ENCODE results near the gene CDKL4. TPM values are rescaled to one million over a fixed set of nuclear protein-coding genes. Genes with fewer than 3 reads are reported as not detected.

Gene CDKL4
- total and polyA plus RNA-seq, 2 of the 13 experiments (the other 11 are each of a cell fraction or from before 2014, with no cell fraction given): 0.29 to 0.50 TPM

DNA sequence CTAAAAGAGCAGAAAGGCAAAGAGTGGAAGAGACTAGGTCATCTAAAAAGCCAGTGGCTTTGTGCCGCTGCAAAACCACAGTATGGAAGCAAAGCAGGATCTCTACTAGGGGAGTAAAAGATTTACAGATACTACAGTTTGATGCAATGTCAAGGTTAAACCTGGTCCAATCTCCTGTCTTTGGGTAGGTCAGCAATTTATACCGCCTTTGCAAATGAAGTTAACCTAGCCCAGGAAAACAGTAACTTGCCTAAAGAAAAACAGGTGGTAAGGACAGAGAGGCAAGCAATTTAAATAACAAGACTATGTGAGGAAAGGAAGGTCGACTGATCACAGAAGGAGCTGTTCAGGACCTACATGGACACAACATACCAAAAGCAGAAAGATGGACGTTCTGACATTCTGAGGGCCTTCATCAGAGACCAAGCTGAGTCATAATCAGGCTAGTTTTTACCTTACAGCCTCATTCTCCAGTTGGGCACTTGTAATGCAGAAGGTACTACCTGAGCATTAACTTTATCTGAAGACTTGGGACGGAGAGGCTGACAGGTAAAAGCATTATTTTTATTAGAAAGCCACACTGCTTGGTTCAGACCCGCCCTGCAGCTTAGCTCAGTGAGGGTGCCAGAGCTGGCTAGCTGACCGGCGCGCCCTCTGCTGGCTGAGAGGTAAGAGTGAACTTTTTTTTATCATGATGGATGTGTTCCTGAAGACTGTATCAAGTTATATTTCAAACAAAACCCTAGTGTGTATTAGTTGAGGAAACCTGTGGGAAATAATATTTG, 15.9 kb downstream of the CDKL4 start (continued):
- TF ChIP-seq BORCS8-MEF2B (CRISPR knock-in tag; IDR thresholded peaks at IDR 0.05) (peak; percentile 40; the same call in 1 of the 2 replicates), ZNF260 (CRISPR knock-in tag; IDR thresholded peaks at IDR 0.05; ENCODE audit: borderline replicate concordance, low read depth) (no peak), CHCHD3 (CRISPR knock-in tag; IDR thresholded peaks at IDR 0.05) (no peak), ZNF672 (CRISPR knock-in tag; IDR thresholded peaks at IDR 0.05) (no peak), CBFB (CRISPR knock-in tag; IDR thresholded peaks at IDR 0.05) (no peak), ZNF761 (CRISPR knock-in tag; conservative IDR thresholded peaks at IDR 0.05) (no peak), KLF13 (CRISPR knock-in tag; IDR thresholded peaks at IDR 0.05) (no peak), RBFOX2 (IDR thresholded peaks at IDR 0.05; ENCODE audit: low read depth, low read length) (no peak), SPEN (CRISPR knock-in tag; IDR thresholded peaks at IDR 0.05; ENCODE audit: low read depth) (no peak), KDM1A (CRISPR knock-in tag; IDR thresholded peaks at IDR 0.05) (0 out of 2 replicates have a peak, but pooled peaks have one; percentile 8), MED1 (CRISPR knock-in tag; IDR thresholded peaks at IDR 0.05) (no peak), ZNF235 (CRISPR knock-in tag; IDR thresholded peaks at IDR 0.05; ENCODE audit: borderline replicate concordance) (no peak), TMF1 (CRISPR knock-in tag; IDR thresholded peaks at IDR 0.05; ENCODE audit: low read depth) (no peak), ATF1 (CRISPR knock-in tag; IDR thresholded peaks at IDR 0.05) (no peak), ZSCAN21 (CRISPR knock-in tag; IDR thresholded peaks at IDR 0.05; ENCODE audit: borderline replicate concordance) (no peak), ZNF317 (CRISPR knock-in tag; IDR thresholded peaks at IDR 0.05) (no peak), MIXL1 (CRISPR knock-in tag; IDR thresholded peaks at IDR 0.05) (no peak)
- TF ChIP-seq, protein P1, sequence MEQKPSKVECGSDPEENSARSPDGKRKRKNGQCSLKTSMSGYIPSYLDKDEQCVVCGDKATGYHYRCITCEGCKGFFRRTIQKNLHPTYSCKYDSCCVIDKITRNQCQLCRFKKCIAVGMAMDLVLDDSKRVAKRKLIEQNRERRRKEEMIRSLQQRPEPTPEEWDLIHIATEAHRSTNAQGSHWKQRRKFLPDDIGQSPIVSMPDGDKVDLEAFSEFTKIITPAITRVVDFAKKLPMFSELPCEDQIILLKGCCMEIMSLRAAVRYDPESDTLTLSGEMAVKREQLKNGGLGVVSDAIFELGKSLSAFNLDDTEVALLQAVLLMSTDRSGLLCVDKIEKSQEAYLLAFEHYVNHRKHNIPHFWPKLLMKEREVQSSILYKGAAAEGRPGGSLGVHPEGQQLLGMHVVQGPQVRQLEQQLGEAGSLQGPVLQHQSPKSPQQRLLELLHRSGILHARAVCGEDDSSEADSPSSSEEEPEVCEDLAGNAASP (CRISPR knock-in tag; IDR thresholded peaks at IDR 0.05; ENCODE audit: borderline replicate concordance): peak; percentile 0; the same call in 1 of the 2 replicates
- TF ChIP-seq, protein P2, sequence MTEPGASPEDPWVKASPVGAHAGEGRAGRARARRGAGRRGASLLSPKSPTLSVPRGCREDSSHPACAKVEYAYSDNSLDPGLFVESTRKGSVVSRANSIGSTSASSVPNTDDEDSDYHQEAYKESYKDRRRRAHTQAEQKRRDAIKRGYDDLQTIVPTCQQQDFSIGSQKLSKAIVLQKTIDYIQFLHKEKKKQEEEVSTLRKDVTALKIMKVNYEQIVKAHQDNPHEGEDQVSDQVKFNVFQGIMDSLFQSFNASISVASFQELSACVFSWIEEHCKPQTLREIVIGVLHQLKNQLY (CRISPR knock-in tag; IDR thresholded peaks at IDR 0.05): no peak
- TF ChIP-seq, protein P3, sequence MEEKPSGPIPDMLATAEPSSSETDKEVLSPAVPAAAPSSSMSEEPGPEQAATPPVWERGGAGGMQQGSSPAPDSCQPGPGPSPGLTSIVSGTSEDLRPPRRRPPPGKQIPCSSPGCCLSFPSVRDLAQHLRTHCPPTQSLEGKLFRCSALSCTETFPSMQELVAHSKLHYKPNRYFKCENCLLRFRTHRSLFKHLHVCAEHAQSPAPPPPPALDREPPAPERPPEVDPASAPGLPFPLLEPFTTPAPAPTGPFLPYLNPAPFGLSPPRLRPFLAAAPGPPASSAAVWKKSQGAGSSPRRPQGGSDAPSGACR (CRISPR knock-in tag; IDR thresholded peaks at IDR 0.05): 0 out of 2 replicates have a peak, but pooled peaks have one; percentile 14
- TF ChIP-seq, protein P4, sequence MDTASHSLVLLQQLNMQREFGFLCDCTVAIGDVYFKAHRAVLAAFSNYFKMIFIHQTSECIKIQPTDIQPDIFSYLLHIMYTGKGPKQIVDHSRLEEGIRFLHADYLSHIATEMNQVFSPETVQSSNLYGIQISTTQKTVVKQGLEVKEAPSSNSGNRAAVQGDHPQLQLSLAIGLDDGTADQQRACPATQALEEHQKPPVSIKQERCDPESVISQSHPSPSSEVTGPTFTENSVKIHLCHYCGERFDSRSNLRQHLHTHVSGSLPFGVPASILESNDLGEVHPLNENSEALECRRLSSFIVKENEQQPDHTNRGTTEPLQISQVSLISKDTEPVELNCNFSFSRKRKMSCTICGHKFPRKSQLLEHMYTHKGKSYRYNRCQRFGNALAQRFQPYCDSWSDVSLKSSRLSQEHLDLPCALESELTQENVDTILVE (CRISPR knock-in tag; IDR thresholded peaks at IDR 0.05): peak; percentile 57; the same call in 1 of the 2 replicates
- TF ChIP-seq, protein P5, sequence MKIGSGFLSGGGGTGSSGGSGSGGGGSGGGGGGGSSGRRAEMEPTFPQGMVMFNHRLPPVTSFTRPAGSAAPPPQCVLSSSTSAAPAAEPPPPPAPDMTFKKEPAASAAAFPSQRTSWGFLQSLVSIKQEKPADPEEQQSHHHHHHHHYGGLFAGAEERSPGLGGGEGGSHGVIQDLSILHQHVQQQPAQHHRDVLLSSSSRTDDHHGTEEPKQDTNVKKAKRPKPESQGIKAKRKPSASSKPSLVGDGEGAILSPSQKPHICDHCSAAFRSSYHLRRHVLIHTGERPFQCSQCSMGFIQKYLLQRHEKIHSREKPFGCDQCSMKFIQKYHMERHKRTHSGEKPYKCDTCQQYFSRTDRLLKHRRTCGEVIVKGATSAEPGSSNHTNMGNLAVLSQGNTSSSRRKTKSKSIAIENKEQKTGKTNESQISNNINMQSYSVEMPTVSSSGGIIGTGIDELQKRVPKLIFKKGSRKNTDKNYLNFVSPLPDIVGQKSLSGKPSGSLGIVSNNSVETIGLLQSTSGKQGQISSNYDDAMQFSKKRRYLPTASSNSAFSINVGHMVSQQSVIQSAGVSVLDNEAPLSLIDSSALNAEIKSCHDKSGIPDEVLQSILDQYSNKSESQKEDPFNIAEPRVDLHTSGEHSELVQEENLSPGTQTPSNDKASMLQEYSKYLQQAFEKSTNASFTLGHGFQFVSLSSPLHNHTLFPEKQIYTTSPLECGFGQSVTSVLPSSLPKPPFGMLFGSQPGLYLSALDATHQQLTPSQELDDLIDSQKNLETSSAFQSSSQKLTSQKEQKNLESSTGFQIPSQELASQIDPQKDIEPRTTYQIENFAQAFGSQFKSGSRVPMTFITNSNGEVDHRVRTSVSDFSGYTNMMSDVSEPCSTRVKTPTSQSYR (CRISPR knock-in tag; IDR thresholded peaks at IDR 0.05; ENCODE audit: borderline replicate concordance): no peak

Data from HepG2 (cell line).